DND-41 (cell line): Measurements from ENCODE around the gene PNMA1.

Source experiments
- ATAC-seq: fragments of 200-7000 bp; cut with Tn5 transposase; 3 replicates; pipeline ENCODE4 v1.9.1; 2021; ENCODE audit warnings: low read depth; ENCODE audit not compliant: insufficient read depth
- DNase-seq: peaks from one replicate; pipeline ENCODE4 v3.0.0-alpha.2; 2020
- H2AFZ ChIP-seq: 2 replicates; pipeline ENCODE4 v1.6.0; 2012; ENCODE audit warnings: low read depth, low read length
- H3K27ac ChIP-seq: 2 replicates; pipeline ENCODE4 v1.5.1; 2012; ENCODE audit warnings: low read length, inconsistent platforms
- H3K27me3 ChIP-seq: fragments of 200-600 bp; sonication (generic); 2 replicates; pipeline ENCODE4 v1.6.0; 2012; ENCODE audit warnings: low read length, mild to moderate bottlenecking, inconsistent platforms; ENCODE audit not compliant: insufficient read depth, poor library complexity
- H3K36me3 ChIP-seq: 2 replicates; pipeline ENCODE4 v1.5.1; 2012; ENCODE audit warnings: low read length, inconsistent platforms; ENCODE audit not compliant: insufficient read depth
- H3K4me1 ChIP-seq: 2 replicates; pipeline ENCODE4 v1.5.1; 2012; ENCODE audit warnings: mild to moderate bottlenecking, low read length; ENCODE audit not compliant: insufficient read depth
- H3K4me2 ChIP-seq: 2 replicates; pipeline ENCODE4 v1.6.0; 2012; ENCODE audit warnings: mild to moderate bottlenecking, moderate library complexity, low read length, inconsistent platforms; ENCODE audit not compliant: insufficient read depth
- H3K4me3 ChIP-seq, 2 experiments: fragments of 200-600 bp in 1 of 2; shearing (Covaris generic) in 1 of 2; 2 replicates each; pipeline ENCODE4 v1.5.1; 2012 to 2016; ENCODE audit warnings: inconsistent platforms in 2 of 2, low read length in 2 of 2, mild to moderate bottlenecking in 2 of 2, low read depth in 1 of 2, moderate library complexity in 1 of 2
- H3K79me2 ChIP-seq: 2 replicates; pipeline ENCODE4 v1.6.0; 2012; ENCODE audit warnings: low read length, inconsistent platforms; ENCODE audit not compliant: insufficient read depth
- H3K9ac ChIP-seq: 2 replicates; pipeline ENCODE4 v1.6.0; 2012; ENCODE audit warnings: low read depth, mild to moderate bottlenecking, inconsistent platforms, low read length, moderate library complexity
- H3K9me3 ChIP-seq: 2 replicates; pipeline ENCODE4 v1.5.1; 2012; ENCODE audit warnings: low read length, moderate library complexity, mild to moderate bottlenecking, inconsistent platforms; ENCODE audit not compliant: insufficient read depth, severe bottlenecking
- H4K20me1 ChIP-seq: 2 replicates; pipeline ENCODE4 v1.6.0; 2012; ENCODE audit warnings: low read length; ENCODE audit not compliant: insufficient read depth
- CTCF ChIP-seq: IDR thresholded peaks from 2 replicates; pipeline ENCODE4 v1.5.1; 2012; ENCODE audit warnings: borderline replicate concordance, low read length, moderate library complexity, mild to moderate bottlenecking; ENCODE audit not compliant: poor library complexity, severe bottlenecking; ENCODE audit errors: extremely low read depth
- EZH2 ChIP-seq: IDR thresholded peaks from 3 replicates; pipeline ENCODE4 v1.6.1; 2012; ENCODE audit warnings: borderline replicate concordance, low read depth, mild to moderate bottlenecking, moderate library complexity, low read length, inconsistent platforms; ENCODE audit not compliant: severe bottlenecking

PNMA1 gene

GRCh38 chr14:73748858-73749357, 34.7 kb upstream of the PNMA1 start:
- Histone ChIP-seq H3K27ac (no peak overlapping the region), H2AFZ (no peak overlapping the region), H3K27me3 (no peaks in the 10 kb centered on the region), H3K9me3 (no peaks in the 10 kb centered on the region), H3K4me3 (no peak overlapping the region), H3K36me3 (peaks cover 7% of the 10 kb centered on the region; the same call in 1 of the 2 replicates), H3K9ac (no peak overlapping the region), H3K79me2 (peaks cover 100% of the 10 kb centered on the region), H3K4me2 (no peak overlapping the region), H4K20me1 (peaks cover 84% of the 10 kb centered on the region), H3K4me1 (peaks cover 45% of the 10 kb centered on the region)
- no peak for TF ChIP-seq CTCF
- no peak for TF ChIP-seq EZH2
- no peak for ATAC-seq
- DNase-seq: no peak

- Histone ChIP-seq H4K20me1 (peaks cover 78% of the 10 kb centered on the region), H3K27ac (peak overlapping the region; percentile 1; the same call in 1 of the 2 replicates), H3K4me2 (no peak overlapping the region)
Measured at GRCh38 chr14:73747379-73748211, 33.4 kb upstream of the PNMA1 start.

GRCh38 chr14:73746520-73747378, 32.6 kb upstream of the PNMA1 start:
- Histone ChIP-seq H3K36me3 (0 out of 2 replicates have a peak, but pooled peaks cover 3% of the 10 kb centered on the region), H2AFZ (no peak overlapping the region), H3K4me1 (peaks cover 60% of the 10 kb centered on the region), H3K9me3 (no peaks in the 10 kb centered on the region), H3K27ac (peak overlapping the region; percentile 1), H4K20me1 (peaks cover 70% of the 10 kb centered on the region), H3K4me2 (no peak overlapping the region), H3K79me2 (peaks cover 98% of the 10 kb centered on the region), H3K9ac (no peak overlapping the region; the same call in 1 of the 2 replicates), H3K27me3 (no peaks in the 10 kb centered on the region), H3K4me3 (no peak overlapping the region)
- DNase-seq: no peak
- no peak for ATAC-seq
- TF ChIP-seq EZH2 (no peak), CTCF (peak; percentile 19)

More at GRCh38 chr14:73747379-73748211, 33.4 kb upstream of the PNMA1 start:
- ATAC-seq (no peak), DNase-seq (no peak)
- Histone ChIP-seq H3K9me3 (no peaks in the 10 kb centered on the region), H3K27me3 (no peaks in the 10 kb centered on the region), H2AFZ (no peak overlapping the region), H3K36me3 (peaks cover 7% of the 10 kb centered on the region; the same call in 1 of the 2 replicates), H3K4me1 (peaks cover 51% of the 10 kb centered on the region), H3K4me3 (no peak overlapping the region), H3K9ac (no peak overlapping the region; the same call in 1 of the 2 replicates), H3K79me2 (peaks cover 98% of the 10 kb centered on the region)
- no peak for TF ChIP-seq EZH2
- TF ChIP-seq CTCF: no peak
